HFFc6 (cell line): ENCODE results near the gene APP. TPM values are rescaled to one million over a fixed set of nuclear protein-coding genes. Genes with fewer than 3 reads are reported as not detected.

Experiments used
- DNase-seq: peaks from one replicate; pipeline ENCODE4 v3.0.0-alpha.2; 2018
- H3K27ac Mint-ChIP-seq: 2 replicates; pipeline ENCODE4 v1.8.0; 2020; ENCODE audit warnings: mild to moderate bottlenecking, mixed read lengths
- H3K27me3 Mint-ChIP-seq: 2 replicates; pipeline ENCODE4 v1.8.0; 2021; ENCODE audit warnings: mild to moderate bottlenecking, moderate library complexity, mixed read lengths; ENCODE audit not compliant: insufficient read depth
- H3K36me3 Mint-ChIP-seq: 2 replicates; pipeline ENCODE4 v1.8.0; 2021; ENCODE audit warnings: low read depth, mixed read lengths
- H3K4me1 Mint-ChIP-seq: 2 replicates; pipeline ENCODE4 v1.8.0; 2020; ENCODE audit warnings: low read depth, mixed read lengths
- H3K4me3 Mint-ChIP-seq: 2 replicates; pipeline ENCODE4 v1.8.0; 2020; ENCODE audit warnings: mild to moderate bottlenecking, moderate library complexity, mixed read lengths
- H3K9me3 Mint-ChIP-seq: 2 replicates; pipeline ENCODE4 v1.8.0; 2020; ENCODE audit warnings: mild to moderate bottlenecking, mixed read lengths
- total RNA-seq, 6 experiments: library from RNA; stranded (reverse); fragmentation: NEBNext Ultra II Directional; extraction: Animal tissue kit (Norgen Biotek cat#: 25700); gene quantifications; 2 replicates in 1 of 6; 3 replicates in 5 of 6; pipeline ENCODE4 v1.2.3, GENCODE V29; 2021
- TF ChIP-seq, protein P1 (sequence below): fragments of 200-600 bp; sonication (generic); IDR thresholded peaks from 2 replicates; pipeline ENCODE4 v1.5.0; 2021; ENCODE audit warnings: antibody characterized with exemption, mild to moderate bottlenecking

APP gene
- total RNA-seq, 6 experiments from 2014 or later, result 396 to 438 (median 425) TPM

DNA sequence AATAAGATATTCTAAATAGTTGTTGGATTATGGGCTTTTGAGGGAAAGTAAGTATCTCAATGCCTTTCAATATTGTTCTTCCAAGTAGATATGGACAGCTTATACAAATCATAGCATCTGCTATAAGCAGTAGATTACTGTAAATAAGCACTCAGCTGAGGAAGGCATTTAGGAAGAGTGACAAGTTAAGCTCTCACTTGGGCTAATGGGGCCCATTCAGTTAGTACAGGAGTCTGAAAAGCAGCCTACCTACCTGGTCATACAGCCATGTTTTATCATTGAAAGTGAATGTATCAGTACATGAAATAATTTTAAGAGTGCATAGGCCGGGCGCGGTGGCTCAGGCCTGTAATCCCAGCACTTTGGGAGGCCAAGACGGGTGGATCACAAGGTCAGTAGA lies 73.1 kb downstream of the APP start:
- Mint-ChIP-seq H3K27ac (no peak overlapping the region), H3K4me3 (no peak overlapping the region), H3K4me1 (peaks cover 35% of the 10 kb centered on the region), H3K9me3 (no peaks in the 10 kb centered on the region), H3K27me3 (no peaks in the 10 kb centered on the region; the same call in 1 of the 2 replicates), H3K36me3 (0 out of 2 replicates have a peak, but pooled peaks cover 5% of the 10 kb centered on the region)
- TF ChIP-seq, protein P1, sequence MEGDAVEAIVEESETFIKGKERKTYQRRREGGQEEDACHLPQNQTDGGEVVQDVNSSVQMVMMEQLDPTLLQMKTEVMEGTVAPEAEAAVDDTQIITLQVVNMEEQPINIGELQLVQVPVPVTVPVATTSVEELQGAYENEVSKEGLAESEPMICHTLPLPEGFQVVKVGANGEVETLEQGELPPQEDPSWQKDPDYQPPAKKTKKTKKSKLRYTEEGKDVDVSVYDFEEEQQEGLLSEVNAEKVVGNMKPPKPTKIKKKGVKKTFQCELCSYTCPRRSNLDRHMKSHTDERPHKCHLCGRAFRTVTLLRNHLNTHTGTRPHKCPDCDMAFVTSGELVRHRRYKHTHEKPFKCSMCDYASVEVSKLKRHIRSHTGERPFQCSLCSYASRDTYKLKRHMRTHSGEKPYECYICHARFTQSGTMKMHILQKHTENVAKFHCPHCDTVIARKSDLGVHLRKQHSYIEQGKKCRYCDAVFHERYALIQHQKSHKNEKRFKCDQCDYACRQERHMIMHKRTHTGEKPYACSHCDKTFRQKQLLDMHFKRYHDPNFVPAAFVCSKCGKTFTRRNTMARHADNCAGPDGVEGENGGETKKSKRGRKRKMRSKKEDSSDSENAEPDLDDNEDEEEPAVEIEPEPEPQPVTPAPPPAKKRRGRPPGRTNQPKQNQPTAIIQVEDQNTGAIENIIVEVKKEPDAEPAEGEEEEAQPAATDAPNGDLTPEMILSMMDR, result no peak
- DNase-seq, result no peak

DNA sequence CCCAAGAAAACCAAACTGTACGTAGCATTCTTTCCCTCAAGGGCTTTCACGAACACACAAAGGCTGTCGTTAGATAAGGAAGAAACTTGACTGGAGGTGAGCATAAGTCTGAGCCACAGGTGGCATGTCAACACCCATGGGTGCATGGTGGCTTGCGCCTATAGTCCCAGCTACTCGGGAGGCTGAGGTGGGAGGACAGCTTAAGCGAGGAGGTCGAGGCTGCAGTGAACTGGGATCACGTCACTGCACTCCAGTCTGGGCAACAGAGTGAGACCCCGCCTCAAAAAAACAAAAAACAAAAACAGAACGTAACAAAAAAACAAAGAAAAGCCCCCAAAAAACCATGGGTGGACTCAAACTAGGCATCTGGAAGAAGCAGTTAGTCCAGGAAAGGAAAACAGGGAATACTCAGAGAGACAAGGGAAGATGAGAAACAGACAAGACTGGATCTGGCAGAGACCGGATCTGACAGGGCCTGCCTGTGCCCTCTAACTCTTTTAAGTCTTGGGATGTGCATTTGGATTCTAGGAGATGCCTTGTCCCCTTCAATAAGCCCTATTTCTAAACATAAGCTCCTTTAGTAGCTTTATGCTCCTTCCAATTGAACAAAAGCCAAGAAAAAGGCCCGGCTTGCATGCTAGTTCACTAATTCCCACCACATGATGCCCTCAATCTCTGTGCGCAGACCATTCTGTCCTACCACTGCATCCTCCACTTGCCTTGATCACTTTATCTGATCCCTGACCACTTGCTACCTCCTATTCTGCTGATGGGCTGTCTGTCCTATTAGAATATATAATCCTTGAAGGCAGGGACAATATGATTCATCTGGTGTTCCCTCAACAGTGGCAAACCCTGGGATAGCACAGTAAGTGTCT lies 73.8 kb downstream of the APP start:
- no peak overlapping the region; the same call in 1 of the 2 replicates for H3K27ac Mint-ChIP-seq
- H3K4me3 Mint-ChIP-seq, result no peak overlapping the region
- DNase-seq, result no peak
- H3K4me1 Mint-ChIP-seq, result peaks cover 40% of the 10 kb centered on the region
- TF ChIP-seq, protein P1, result no peak
- 0 out of 2 replicates have a peak, but pooled peaks cover 5% of the 10 kb centered on the region for H3K36me3 Mint-ChIP-seq
- no peaks in the 10 kb centered on the region for H3K9me3 Mint-ChIP-seq
- no peaks in the 10 kb centered on the region; the same call in 1 of the 2 replicates for H3K27me3 Mint-ChIP-seq

DNA sequence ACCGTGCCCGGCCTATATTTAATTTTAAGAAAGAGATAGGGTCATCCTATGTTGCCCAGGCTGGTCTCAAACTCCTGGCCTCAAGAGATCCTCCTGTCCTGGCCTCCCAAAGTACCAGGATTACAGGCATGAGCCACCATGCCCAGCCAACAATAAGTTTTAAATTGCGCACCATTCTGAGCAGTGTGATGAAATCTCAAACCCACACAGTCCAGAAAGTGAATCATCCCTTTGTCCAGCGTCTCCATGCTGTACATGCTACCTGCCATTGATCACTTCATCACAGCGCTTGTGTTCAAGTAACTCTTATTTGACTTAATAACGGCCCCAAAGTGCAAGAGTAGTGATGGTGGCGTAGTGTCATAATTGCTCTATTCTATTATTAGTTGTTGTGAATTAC lies 75.4 kb downstream of the APP start:
- peaks cover 53% of the 10 kb centered on the region for H3K4me1 Mint-ChIP-seq
- no peak overlapping the region for H3K4me3 Mint-ChIP-seq
- DNase-seq, result no peak
- H3K27ac Mint-ChIP-seq, result no peak overlapping the region
- TF ChIP-seq, protein P1, result no peak
- H3K27me3 Mint-ChIP-seq, result no peaks in the 10 kb centered on the region; the same call in 1 of the 2 replicates
- H3K9me3 Mint-ChIP-seq, result no peaks in the 10 kb centered on the region
- peaks cover 12% of the 10 kb centered on the region; the same call in 1 of the 2 replicates for H3K36me3 Mint-ChIP-seq

DNA sequence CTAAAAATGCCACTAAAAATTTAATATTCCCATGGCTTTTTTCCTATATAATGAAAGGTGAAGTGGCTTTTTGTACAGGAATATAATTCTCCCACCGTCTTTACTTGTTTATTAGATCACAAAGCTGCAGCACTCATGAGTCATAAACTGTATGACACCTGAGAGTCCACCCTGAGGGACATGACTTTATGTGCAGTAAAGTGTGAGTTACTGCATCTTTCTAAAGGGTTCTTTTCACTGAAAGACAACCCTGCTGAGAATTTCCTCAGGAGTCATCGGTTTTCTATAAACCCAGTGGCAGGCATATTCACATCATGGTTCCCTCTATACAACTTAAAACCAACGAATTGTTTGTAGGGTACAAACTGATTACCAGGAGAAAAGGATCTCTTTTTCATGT lies 77.4 kb downstream of the APP start:
- peak overlapping the region; percentile 51 for H3K27ac Mint-ChIP-seq
- peaks cover 22% of the 10 kb centered on the region for H3K36me3 Mint-ChIP-seq
- H3K4me1 Mint-ChIP-seq, result peaks cover 47% of the 10 kb centered on the region

DNA sequence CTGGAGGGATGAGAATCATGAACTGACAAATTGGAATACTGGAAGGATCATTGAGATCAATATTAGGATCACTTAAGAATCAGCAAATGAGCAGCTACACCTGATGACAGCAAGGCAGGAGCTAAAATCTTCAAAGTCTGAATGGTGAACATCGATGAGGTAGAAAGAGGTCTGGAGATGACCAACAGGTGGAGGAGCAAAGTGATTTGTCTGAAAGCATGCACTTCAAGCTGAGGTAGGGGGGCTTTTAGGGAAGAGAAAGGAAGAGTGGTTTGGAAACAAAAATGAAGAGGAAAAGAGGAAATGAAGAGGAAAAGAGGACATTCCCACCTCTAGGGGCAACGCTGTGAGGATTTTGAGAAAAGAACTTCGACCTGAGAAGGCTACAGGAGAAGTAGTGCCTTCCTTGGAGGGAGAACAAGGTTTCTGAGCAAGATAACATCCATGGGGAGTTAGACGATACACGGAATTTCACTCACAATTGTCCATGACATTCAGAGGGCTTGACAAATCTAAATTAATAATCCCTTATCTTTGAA lies 79.0 kb downstream of the APP start:
- TF ChIP-seq, protein P1, result peak; percentile 58
- no peak overlapping the region for H3K4me3 Mint-ChIP-seq

More for the DNA sequence above, 77.4 kb downstream of the APP start:
- H3K27me3 Mint-ChIP-seq, result no peaks in the 10 kb centered on the region; the same call in 1 of the 2 replicates
- DNase-seq, result peak; percentile 35
- no peaks in the 10 kb centered on the region for H3K9me3 Mint-ChIP-seq
- no peak overlapping the region for H3K4me3 Mint-ChIP-seq
- TF ChIP-seq, protein P1, result no peak

More for the DNA sequence above, 79.0 kb downstream of the APP start:
- no peak overlapping the region for H3K27ac Mint-ChIP-seq
- peaks cover 31% of the 10 kb centered on the region for H3K36me3 Mint-ChIP-seq
- H3K27me3 Mint-ChIP-seq, result no peaks in the 10 kb centered on the region
- no peaks in the 10 kb centered on the region for H3K9me3 Mint-ChIP-seq
- no peak for DNase-seq
- peaks cover 53% of the 10 kb centered on the region for H3K4me1 Mint-ChIP-seq
